Endodermal cell (in vitro differentiated cells): ENCODE measurements around the gene TUBG1. TPM values are rescaled to one million over a fixed set of nuclear protein-coding genes. Genes with fewer than 3 reads are reported as not detected.
A peak's percentile ranks its signal among the peaks of the same experiment; 100 is the strongest.
"Not testable (repeated sequence)": the region's sequence is repeated elsewhere in the genome, so short reads cannot be mapped to it uniquely, and the experiment has no call there.

Source experiments
- DNase-seq: peaks from one replicate; pipeline ENCODE4 v3.0.0-alpha.2; 2017
- H3K27ac ChIP-seq: 2 replicates; pipeline ENCODE4 v1.5.1; 2013; ENCODE audit warnings: mild to moderate bottlenecking, low read depth, low read length, moderate library complexity
- H3K27me3 ChIP-seq: 2 replicates; pipeline ENCODE4 v1.6.1; 2013; ENCODE audit warnings: mild to moderate bottlenecking, low read length, moderate library complexity; ENCODE audit not compliant: insufficient read depth, control insufficient read depth, poor library complexity, severe bottlenecking
- H3K36me3 ChIP-seq: 2 replicates; pipeline ENCODE4 v1.7.0; 2013; ENCODE audit warnings: mild to moderate bottlenecking, low read length, moderate library complexity; ENCODE audit not compliant: control insufficient read depth, insufficient read depth
- H3K4me1 ChIP-seq: one replicate; pipeline ENCODE4 v1.7.0; 2013; ENCODE audit warnings: low read length; ENCODE audit not compliant: control insufficient read depth, insufficient read depth
- H3K4me3 ChIP-seq: 2 replicates; pipeline ENCODE4 v1.5.1; 2013; ENCODE audit warnings: mild to moderate bottlenecking, low read length, moderate library complexity
- H3K9ac ChIP-seq: 2 replicates; pipeline ENCODE4 v1.6.1; 2013; ENCODE audit warnings: mild to moderate bottlenecking, low read length, moderate library complexity; ENCODE audit not compliant: poor library complexity, severe bottlenecking; ENCODE audit errors: extremely low read depth
- H3K9me3 ChIP-seq: 2 replicates; pipeline ENCODE4 v1.6.1; 2013; ENCODE audit warnings: mild to moderate bottlenecking, low read length, moderate library complexity; ENCODE audit not compliant: control insufficient read depth
- H3K27ac Mint-ChIP-seq: 2 replicates; pipeline ENCODE4 v1.8.0; 2020; ENCODE audit warnings: mixed read lengths
- H3K27me3 Mint-ChIP-seq: 2 replicates; pipeline ENCODE4 v1.8.0; 2021; ENCODE audit warnings: mild to moderate bottlenecking, mixed read lengths; ENCODE audit not compliant: insufficient read depth
- H3K36me3 Mint-ChIP-seq: 2 replicates; pipeline ENCODE4 v1.8.0; 2020; ENCODE audit warnings: low read depth, mixed read lengths
- H3K4me1 Mint-ChIP-seq: 2 replicates; pipeline ENCODE4 v1.8.0; 2020; ENCODE audit warnings: mixed read lengths
- H3K4me3 Mint-ChIP-seq: 2 replicates; pipeline ENCODE4 v1.8.0; 2020; ENCODE audit warnings: mild to moderate bottlenecking, moderate library complexity, mixed read lengths
- H3K9me3 Mint-ChIP-seq: 2 replicates; pipeline ENCODE4 v1.8.0; 2020; ENCODE audit warnings: mild to moderate bottlenecking, mixed read lengths
- CTCF ChIP-seq: fragments of 200-600 bp; sonication (generic); conservative IDR thresholded peaks from 2 replicates; pipeline ENCODE4 v1.5.0; 2021; ENCODE audit warnings: antibody characterized with exemption, mild to moderate bottlenecking
- WGBS, 2 experiments: methylation state at CpG; one replicate each; pipeline versions ENCODE4 v1.1.5 to v1.1.7; 2013; ENCODE audit warnings: missing lambda C conversion rate in 2 of 2, mixed read lengths in 1 of 2; ENCODE audit not compliant: insufficient coverage in 1 of 2, insufficient read length in 1 of 2; 5-methylcytosine and 5-hydroxymethylcytosine counted together
- total RNA-seq, 2 donors: library from RNA; stranded (reverse); fragmentation: NEBNext Ultra II Directional in 1 of 2; extraction: Animal tissue kit (Norgen Biotek cat#: 25700) in 1 of 2; gene quantifications; 2 replicates in 1 of 2; 3 replicates in 1 of 2; pipeline ENCODE4 v1.2.1, GENCODE V29; 2021

TUBG1 gene
- total RNA-seq, 2 donors from 2014 or later, result 94.2 to 124 TPM

DNA sequence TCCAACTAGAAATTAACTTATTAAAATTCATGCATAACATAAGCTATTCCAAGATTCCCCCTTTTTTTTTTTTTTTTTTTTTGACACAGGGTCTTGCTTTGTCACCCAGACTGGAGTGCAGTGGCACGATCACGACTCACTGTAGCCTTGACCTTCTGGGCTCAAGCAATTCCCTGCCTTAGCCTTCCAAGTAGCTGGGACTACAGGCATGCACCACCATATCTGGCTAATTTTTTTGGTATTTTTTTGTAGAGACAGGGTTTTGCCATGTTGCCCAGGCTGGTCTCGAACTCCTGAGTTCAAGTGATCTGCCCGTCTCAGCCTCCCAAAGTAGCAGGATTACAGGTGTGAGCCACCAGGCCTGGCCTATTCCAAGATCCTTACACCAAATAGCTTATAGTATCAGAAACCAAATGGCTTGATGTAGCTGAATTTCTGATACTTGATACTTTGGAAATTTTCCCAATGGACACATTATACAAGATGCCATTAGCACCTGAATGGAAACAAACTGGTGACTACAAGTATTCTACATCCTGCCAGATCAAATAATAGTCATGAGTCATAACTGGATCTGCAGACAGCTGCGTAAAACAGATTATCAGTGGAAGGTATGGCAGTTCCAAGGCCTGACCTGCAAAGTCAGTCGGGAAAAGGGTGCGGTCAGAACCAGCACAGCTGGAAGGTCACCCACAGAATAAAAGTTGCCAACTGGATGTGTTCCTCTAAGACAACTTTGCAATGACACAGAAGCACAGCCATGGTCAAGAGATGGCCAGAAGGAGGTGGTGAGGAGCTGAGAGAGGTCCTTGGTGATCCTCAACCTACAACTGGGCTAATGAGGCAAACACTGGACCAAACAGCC lies 14.5 kb downstream of the TUBG1 start:
- H3K27ac Mint-ChIP-seq, result no peak overlapping the region
- H3K27me3 Mint-ChIP-seq, result no peaks in the 10 kb centered on the region

DNA sequence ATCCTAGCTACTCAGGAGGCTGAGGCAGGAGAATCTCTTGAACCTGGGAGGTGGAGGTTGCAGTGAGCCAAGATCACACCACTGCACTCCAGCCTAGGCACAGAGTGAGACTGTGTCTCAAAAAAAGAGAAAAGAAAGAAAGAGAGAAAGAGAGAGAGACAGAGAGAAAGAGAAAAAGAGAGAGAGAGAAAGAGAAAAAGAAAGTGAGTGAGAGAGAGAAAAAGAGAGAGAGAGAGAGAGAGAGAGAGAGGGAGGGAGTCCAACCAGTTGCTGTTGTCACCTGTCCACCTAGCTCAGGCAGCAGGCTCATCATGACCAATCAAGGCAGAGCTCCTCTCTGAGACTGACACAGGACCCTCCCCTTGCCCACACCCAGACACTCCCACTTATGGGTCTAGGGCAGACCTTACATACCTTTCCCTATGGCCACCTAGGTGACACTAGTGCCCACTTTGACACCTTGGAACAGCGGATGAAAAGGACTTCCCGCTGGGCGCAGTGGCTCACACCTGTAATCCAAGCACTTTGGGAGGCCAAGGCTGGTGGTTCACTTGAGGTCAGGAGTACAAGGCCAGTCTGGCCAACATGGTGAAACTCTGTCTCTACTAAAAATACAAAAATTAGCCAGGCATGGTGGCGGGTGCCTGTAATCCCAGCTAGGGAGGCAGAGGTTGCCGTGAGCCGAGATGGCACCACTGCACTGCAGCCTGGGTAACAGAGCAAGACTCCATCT lies 17.7 kb downstream of the TUBG1 start:
- not testable (repeated sequence) for H3K9me3 ChIP-seq, H3K27ac ChIP-seq, H3K4me3 Mint-ChIP-seq, H3K4me1 ChIP-seq, H3K27me3 Mint-ChIP-seq, H3K27me3 ChIP-seq, H3K36me3 ChIP-seq, H3K36me3 Mint-ChIP-seq, H3K4me1 Mint-ChIP-seq, H3K9ac ChIP-seq, H3K9me3 Mint-ChIP-seq, H3K4me3 ChIP-seq, H3K27ac Mint-ChIP-seq
- 87 to 96% methylated on average over 3 to 6 of the region's 6 CpGs for WGBS, 2 experiments
- DNase-seq, result peak; percentile 67

More for the DNA sequence above, 14.5 kb downstream of the TUBG1 start:
- Mint-ChIP-seq H3K4me1 (no peaks in the 10 kb centered on the region), H3K9me3 (no peaks in the 10 kb centered on the region), H3K36me3 (no peaks in the 10 kb centered on the region), H3K4me3 (no peak overlapping the region)
- Histone ChIP-seq H3K4me1 (no peaks in the 10 kb centered on the region), H3K9ac (no peak overlapping the region), H3K27me3 (no peaks in the 10 kb centered on the region), H3K36me3 (no peaks in the 10 kb centered on the region), H3K4me3 (no peak overlapping the region), H3K27ac (no peak overlapping the region), H3K9me3 (no peaks in the 10 kb centered on the region)
- peak; percentile 22 for TF ChIP-seq CTCF
- whole genome bisulfite sequencing, 2 experiments, result 93 to 95% methylated on average over 4 to 7 of the region's 7 CpGs
- no peak for DNase-seq

- H3K9me3 Mint-ChIP-seq, result no peaks in the 10 kb centered on the region
- no peaks in the 10 kb centered on the region for H3K36me3 Mint-ChIP-seq
- 85 to 86% methylated on average over 2 to 3 of the region's 3 CpGs for WGBS, 2 experiments
These were observed 20.0 kb downstream of the TUBG1 start for GRCh38 chr17:42629411-42630009.

More at GRCh38 chr17:42629411-42630009, 20.0 kb downstream of the TUBG1 start:
- DNase-seq, result no peak
- no peaks in the 10 kb centered on the region for H3K27me3 Mint-ChIP-seq
- Histone ChIP-seq H3K27me3 (no peaks in the 10 kb centered on the region), H3K4me1 (no peaks in the 10 kb centered on the region), H3K36me3 (no peaks in the 10 kb centered on the region), H3K4me3 (no peak overlapping the region), H3K9me3 (no peaks in the 10 kb centered on the region), H3K27ac (no peak overlapping the region), H3K9ac (no peak overlapping the region)
- no peak for TF ChIP-seq CTCF
- H3K27ac Mint-ChIP-seq, result no peak overlapping the region
- no peaks in the 10 kb centered on the region for H3K4me1 Mint-ChIP-seq
- no peak overlapping the region for H3K4me3 Mint-ChIP-seq
